ENCODE results near the gene OXSR1. TPM values are rescaled to one million over a fixed set of nuclear protein-coding genes. Genes with fewer than 3 reads are reported as not detected.

OXSR1 gene
- total RNA-seq, 1 donor from 2014 or later = 80.7 TPM

DNA sequence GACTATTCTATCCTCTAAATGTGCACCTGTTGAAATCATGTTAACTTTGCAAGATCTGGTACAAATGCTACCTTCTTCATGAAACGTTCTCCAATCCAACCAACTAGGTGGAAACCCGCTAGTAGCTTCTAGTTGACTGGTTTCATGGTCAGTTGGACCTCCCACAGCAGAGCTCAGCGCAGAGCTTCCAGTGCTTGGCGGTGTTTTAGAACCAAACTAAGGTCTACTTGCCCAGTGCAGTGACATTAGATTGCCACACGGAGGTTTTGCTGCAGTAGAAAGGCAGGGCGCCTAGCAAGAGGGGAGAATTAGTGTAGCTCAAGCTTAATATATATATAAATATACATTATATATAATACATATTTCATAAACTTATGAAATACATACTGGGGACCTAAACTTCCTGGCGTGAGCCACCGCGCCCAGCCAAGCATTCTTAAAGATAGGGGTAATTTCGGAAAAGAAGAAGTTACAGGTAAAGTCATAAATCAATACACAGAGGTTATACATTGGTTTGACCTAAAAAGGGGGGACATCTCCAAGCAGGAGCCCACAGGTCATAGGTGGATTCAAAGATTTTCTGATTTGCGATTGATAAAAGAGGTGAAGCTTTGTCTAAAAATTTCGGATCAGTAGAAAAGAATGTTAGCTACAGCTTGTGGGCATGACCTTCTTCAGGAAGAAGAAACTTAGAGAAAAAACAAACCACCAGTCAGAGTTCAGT lies 2.1 kb upstream of the OXSR1 start:
- Mint-ChIP-seq H3K4me1 (ENCODE audit: low read depth, unreplicated experiment) (peaks cover 15% of the 10 kb centered on the region), H3K27me3 (ENCODE audit: unreplicated experiment) (peaks cover 8% of the 10 kb centered on the region), H3K4me3 (ENCODE audit: unreplicated experiment) (peak overlapping the region; percentile 20), H3K27ac (ENCODE audit: unreplicated experiment) (no peak overlapping the region), H3K36me3 (ENCODE audit: unreplicated experiment) (no peaks in the 10 kb centered on the region), H3K9me3 (ENCODE audit: unreplicated experiment) (peaks cover 11% of the 10 kb centered on the region)
- TF ChIP-seq, protein P1, sequence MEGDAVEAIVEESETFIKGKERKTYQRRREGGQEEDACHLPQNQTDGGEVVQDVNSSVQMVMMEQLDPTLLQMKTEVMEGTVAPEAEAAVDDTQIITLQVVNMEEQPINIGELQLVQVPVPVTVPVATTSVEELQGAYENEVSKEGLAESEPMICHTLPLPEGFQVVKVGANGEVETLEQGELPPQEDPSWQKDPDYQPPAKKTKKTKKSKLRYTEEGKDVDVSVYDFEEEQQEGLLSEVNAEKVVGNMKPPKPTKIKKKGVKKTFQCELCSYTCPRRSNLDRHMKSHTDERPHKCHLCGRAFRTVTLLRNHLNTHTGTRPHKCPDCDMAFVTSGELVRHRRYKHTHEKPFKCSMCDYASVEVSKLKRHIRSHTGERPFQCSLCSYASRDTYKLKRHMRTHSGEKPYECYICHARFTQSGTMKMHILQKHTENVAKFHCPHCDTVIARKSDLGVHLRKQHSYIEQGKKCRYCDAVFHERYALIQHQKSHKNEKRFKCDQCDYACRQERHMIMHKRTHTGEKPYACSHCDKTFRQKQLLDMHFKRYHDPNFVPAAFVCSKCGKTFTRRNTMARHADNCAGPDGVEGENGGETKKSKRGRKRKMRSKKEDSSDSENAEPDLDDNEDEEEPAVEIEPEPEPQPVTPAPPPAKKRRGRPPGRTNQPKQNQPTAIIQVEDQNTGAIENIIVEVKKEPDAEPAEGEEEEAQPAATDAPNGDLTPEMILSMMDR (IDR thresholded peaks at IDR 0.05; ENCODE audit: partially characterized antibody, unreplicated experiment) = no peak
- DNase-seq = no peak

DNA sequence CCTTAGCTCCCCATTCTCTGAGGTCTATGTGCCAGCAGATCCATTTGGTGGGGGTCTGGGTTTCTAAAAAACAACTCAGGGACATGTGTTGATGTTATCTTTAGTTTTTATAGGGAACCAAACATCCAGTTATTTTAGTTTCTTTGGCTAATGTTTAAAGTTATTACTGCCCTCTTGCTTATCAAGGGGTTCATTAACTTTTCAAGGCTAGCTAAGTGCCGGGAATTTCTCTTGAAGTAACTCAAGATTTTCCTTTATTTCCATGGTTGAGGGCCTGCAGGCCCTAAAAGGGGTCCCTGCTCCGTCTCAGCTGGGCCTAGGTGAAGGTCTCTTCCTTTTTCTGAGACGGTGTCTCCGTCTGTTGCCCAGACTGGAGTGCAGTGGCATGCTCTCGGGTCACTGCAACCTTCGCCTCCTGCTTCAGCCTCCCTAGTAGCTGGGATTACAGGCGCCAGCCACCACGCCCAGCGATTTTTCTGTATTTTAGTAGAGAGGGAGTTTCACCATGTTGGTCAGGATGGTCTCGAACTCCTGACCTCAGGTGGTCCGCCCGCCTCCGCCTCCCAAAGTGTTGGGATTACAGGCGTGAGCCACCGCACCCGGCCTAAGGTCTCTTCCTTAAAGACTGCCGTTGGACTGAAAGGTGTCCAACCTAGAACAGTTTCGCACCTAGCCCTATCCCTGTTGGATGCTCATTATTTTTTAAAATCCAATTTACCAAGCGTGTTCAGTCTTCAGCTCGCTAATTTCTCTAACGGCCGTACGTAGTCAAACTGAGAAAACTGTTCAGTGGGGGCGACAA lies 1.3 kb upstream of the OXSR1 start:
- TF ChIP-seq, protein P1 (IDR thresholded peaks at IDR 0.05; ENCODE audit: partially characterized antibody, unreplicated experiment) = no peak
- peaks cover 11% of the 10 kb centered on the region for H3K9me3 Mint-ChIP-seq (ENCODE audit: unreplicated experiment)
- H3K36me3 Mint-ChIP-seq (ENCODE audit: unreplicated experiment) = no peaks in the 10 kb centered on the region
- H3K4me1 Mint-ChIP-seq (ENCODE audit: low read depth, unreplicated experiment) = peaks cover 18% of the 10 kb centered on the region
- H3K27ac Mint-ChIP-seq (ENCODE audit: unreplicated experiment) = peak overlapping the region; percentile 95
- peak overlapping the region; percentile 91 for H3K4me3 Mint-ChIP-seq (ENCODE audit: unreplicated experiment)
- no peak for DNase-seq
- H3K27me3 Mint-ChIP-seq (ENCODE audit: unreplicated experiment) = peaks cover 8% of the 10 kb centered on the region

DNA sequence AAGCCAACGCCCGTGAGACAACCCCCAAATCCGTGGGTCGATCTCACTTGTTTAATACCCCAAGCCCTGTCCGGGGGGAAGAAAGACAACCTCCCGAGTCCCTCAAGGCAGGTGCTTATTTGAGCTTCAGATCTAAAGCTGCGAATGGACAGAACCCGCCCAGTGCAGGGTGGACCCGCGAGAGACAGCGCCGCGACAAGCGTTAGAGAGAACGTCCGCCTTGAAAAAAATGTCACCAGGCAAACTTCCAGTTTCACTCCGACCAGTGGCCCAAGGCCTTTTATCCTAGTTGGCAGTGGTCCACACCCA lies 740 bp upstream of the OXSR1 start:
- Mint-ChIP-seq H3K27ac (ENCODE audit: unreplicated experiment) (peak overlapping the region; percentile 95), H3K9me3 (ENCODE audit: unreplicated experiment) (peaks cover 11% of the 10 kb centered on the region), H3K36me3 (ENCODE audit: unreplicated experiment) (no peaks in the 10 kb centered on the region), H3K4me1 (ENCODE audit: low read depth, unreplicated experiment) (peaks cover 18% of the 10 kb centered on the region), H3K27me3 (ENCODE audit: unreplicated experiment) (peaks cover 8% of the 10 kb centered on the region), H3K4me3 (ENCODE audit: unreplicated experiment) (peak overlapping the region; percentile 91)
- TF ChIP-seq, protein P1 (IDR thresholded peaks at IDR 0.05; ENCODE audit: partially characterized antibody, unreplicated experiment) = no peak
- DNase-seq = no peak

DNA sequence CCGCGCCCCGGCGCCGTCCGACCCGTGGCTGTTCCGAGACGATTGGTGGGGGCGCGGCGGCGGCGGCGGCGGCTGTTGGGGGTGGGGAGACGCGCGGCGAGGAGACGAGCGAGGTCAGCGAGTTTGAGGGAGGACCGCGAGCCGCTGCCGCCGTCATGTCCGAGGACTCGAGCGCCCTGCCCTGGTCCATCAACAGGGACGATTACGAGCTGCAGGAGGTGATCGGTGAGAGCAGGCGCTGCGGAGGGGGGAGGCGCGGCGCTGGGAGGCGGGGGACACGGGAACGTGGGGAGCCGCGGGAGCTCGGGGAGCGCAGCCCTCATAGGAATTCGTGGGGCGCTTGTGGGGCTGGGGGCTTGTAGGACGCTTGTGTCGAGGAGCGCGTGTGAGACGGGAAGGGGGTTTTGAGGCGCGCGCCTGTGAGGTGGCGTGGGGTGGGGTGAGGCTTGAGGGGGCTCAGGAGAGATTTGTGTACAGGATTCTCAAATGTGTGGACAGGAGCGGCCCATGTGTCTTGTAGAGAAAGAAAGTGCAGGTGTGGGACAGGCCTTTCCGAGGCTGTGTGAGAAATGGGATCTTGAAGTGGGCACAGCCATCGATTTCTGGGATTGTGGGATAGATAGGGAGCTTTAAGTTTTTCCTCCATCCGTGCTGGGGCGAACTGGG lies 518 bp downstream of the OXSR1 start:
- Mint-ChIP-seq H3K9me3 (ENCODE audit: unreplicated experiment) (peaks cover 11% of the 10 kb centered on the region), H3K36me3 (ENCODE audit: unreplicated experiment) (no peaks in the 10 kb centered on the region), H3K4me1 (ENCODE audit: low read depth, unreplicated experiment) (peaks cover 21% of the 10 kb centered on the region), H3K27ac (ENCODE audit: unreplicated experiment) (peak overlapping the region; percentile 97), H3K4me3 (ENCODE audit: unreplicated experiment) (peak overlapping the region; percentile 81), H3K27me3 (ENCODE audit: unreplicated experiment) (peaks cover 8% of the 10 kb centered on the region)
- TF ChIP-seq, protein P1 (IDR thresholded peaks at IDR 0.05; ENCODE audit: partially characterized antibody, unreplicated experiment) = no peak
- peak; percentile 74 for DNase-seq

All from glutamatergic neuron (in vitro differentiated cells).